ENCODE results near the gene PSORS1C1. TPM values are rescaled to one million over a fixed set of nuclear protein-coding genes. Genes with fewer than 3 reads are reported as not detected.

The PSORS1C1 gene
- total RNA-seq, 1 donor from 2014 or later = 8.2 TPM

DNA sequence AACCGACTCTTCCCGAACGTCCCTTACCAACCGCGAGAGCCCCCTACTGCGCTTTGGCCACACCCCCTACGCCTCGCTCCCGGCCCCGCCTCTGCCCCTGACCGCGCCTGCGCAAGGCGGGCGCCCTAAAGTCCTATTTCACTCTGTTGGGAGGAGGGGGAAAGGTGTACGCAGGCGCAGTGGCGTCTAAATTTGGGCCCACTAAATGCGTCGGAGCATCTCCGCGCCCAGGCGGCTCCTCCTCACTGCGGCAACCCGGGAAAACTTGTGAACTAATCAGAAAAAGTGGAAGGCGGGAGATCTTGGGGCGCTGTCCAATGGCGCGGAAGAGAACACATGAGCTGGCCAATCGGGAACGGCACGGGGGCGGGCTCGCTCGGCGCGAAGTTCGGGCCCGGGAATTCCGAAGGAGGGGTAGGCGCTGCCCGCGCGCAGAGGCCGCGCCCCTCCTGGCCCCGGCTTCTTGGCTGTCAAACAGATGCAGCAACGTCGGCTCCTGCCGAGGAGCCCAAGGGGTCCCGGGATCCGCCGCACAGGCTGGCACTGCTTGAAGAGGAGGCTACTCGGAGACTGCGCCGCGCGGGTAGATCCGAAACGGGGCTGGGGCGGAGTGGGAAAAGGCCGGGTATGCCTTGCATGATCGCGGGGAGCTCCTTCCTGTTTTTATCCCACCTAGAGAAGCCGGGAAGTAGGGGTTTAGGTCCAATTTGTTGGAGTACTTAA lies 43.7 kb downstream of the PSORS1C1 start, which contains the start of gene TCF19:
TSS of gene TCF19 (plus strand) at position 450 of the 723 bp plus-strand sequence. CDS start 881 bp downstream, outside the sequence.
- ATAC-seq (peak; percentile 97), DNase-seq (peak; percentile 99)
- peak within 1 kb of the TSS; percentile 70 for H3K4me3 ChIP-seq
- peaks cover 11% of the 10 kb centered on the region for H3K4me1 ChIP-seq
- H3K36me3 ChIP-seq = no peaks in the 10 kb centered on the region
- H3K27ac ChIP-seq = peak within 1 kb of the TSS; percentile 47
- intact Hi-C loops (cut with DNase I) = no loop called here
- no peaks in the 10 kb centered on the region for H3K27me3 ChIP-seq
- no peak for TF ChIP-seq CTCF (IDR thresholded peaks at IDR 0.05)
- no peaks in the 10 kb centered on the region for H3K9me3 ChIP-seq

- ATAC-seq (no peak), DNase-seq (no peak)
- H3K27ac ChIP-seq = no peak overlapping the region
- H3K27me3 ChIP-seq = no peaks in the 10 kb centered on the region
- peak overlapping the region; percentile 70 for H3K4me3 ChIP-seq
- H3K36me3 ChIP-seq = no peaks in the 10 kb centered on the region
- intact Hi-C loops (cut with DNase I) = no loop called here
- H3K4me1 ChIP-seq = peaks cover 11% of the 10 kb centered on the region
- H3K9me3 ChIP-seq = no peaks in the 10 kb centered on the region
- TF ChIP-seq CTCF (IDR thresholded peaks at IDR 0.05) = no peak
Measured at GRCh38 chr6:31158863-31159855, 44.6 kb downstream of the PSORS1C1 start.

DNA sequence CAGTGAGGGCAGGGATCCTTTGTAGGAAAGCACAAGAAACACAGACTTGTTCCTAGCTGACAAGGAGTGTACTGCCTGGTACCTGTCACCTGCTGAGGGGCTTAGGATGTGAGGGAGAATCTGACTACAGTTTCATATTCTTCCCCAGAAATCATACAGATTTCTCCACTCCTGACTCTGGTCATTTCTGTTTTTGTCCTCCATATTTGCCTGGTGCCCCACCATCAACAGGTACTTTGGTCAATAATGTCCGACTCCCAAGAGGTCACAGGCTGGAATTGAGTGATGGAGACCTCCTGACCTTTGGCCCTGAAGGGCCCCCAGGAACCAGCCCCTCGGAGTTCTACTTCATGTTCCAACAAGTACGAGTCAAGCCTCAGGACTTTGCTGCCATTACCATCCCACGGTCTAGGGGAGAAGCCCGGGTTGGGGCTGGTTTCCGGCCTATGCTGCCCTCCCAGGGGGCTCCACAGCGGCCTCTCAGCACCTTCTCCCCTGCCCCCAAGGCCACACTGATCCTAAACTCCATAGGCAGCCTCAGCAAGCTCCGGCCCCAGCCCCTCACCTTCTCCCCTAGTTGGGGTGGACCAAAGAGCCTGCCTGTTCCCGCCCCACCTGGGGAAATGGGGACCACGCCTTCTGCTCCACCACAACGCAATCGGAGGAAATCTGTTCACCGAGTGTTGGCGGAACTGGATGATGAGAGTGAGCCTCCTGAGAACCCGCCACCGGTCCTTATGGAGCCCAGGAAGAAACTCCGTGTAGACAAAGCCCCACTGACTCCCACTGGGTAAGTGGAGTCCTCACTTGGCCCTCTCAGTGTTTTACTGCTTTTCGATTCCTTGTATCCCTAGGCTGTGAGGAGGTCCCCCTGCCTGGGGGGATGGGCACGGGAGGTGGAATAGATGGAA lies 46.9 kb downstream of the PSORS1C1 start:
- no peak overlapping the region for H3K4me3 ChIP-seq
- no peak for TF ChIP-seq CTCF (IDR thresholded peaks at IDR 0.05)
- DNase-seq (no peak), ATAC-seq (no peak)
- H3K27ac ChIP-seq = no peak overlapping the region
- H3K9me3 ChIP-seq = no peaks in the 10 kb centered on the region
- intact Hi-C loops (cut with DNase I) = no loop called here
- no peaks in the 10 kb centered on the region for H3K27me3 ChIP-seq
- peaks cover 11% of the 10 kb centered on the region for H3K4me1 ChIP-seq
- no peaks in the 10 kb centered on the region for H3K36me3 ChIP-seq

- TF ChIP-seq CTCF (IDR thresholded peaks at IDR 0.05) = no peak
- Histone ChIP-seq H3K9me3 (no peaks in the 10 kb centered on the region), H3K36me3 (no peaks in the 10 kb centered on the region), H3K4me1 (peaks cover 6% of the 10 kb centered on the region), H3K27ac (no peak overlapping the region), H3K27me3 (no peaks in the 10 kb centered on the region), H3K4me3 (no peak overlapping the region)
- ATAC-seq (no peak), DNase-seq (no peak)
- intact Hi-C loops (cut with DNase I) = no loop called here
Measured at GRCh38 chr6:31162463-31163165, 48.0 kb downstream of the PSORS1C1 start.

Measured in upper lobe of right lung (tissue), 1 donor.